SK-N-MC (cell line): ENCODE measurements around the gene KRTAP5-1.

Experiments used
- EZH2 ChIP-seq: fragments of 200-600 bp; sonication (generic); IDR thresholded peaks from one replicate; pipeline ENCODE4 v1.6.1; 2017; ENCODE audit warnings: antibody characterized with exemption
- POLR2AphosphoS5 ChIP-seq: IDR thresholded peaks from 2 replicates; pipeline ENCODE4 v1.6.1; 2012; ENCODE audit warnings: mild to moderate bottlenecking, low read depth, low read length, borderline replicate concordance

DNA sequence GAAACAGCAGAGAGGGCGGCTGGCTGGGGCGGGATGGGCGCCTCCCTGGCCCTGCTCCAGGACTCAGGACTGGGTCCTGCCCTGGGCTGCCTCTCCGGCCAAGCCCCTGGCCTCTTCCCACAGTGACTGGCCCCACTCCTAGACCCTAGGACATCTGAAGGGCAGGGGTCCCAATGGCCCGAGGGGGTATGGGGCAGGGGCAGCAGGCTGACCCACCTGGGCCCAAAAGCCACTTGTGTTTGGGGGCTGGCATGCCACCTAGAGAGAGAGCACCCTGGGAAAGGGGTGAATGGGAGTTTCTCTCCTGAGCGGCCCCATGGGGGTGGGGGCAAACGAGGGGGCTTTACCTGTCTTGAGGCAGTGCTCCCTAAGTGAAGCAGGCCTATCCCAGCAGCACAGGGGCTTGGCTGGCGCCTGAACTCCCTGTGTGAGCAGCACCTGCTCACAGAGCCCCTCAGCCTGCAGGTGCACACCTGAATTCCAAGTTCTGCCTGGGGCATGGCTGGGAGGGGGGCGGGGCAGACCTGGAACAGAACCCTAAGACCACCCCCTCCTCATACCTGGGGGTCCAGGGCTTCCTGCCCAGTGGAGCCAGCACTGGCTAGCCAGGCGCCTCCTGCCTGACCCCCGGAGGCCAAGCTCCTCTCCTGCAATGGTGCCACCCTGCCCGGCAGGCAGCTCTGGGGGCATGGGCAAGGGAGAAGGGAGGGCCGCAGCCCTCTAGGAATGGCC, 29.9 kb downstream of the KRTAP5-1 start:
- TF ChIP-seq POLR2AphosphoS5 (no peak), EZH2 (no peak)
